Activated gamma-delta T cell treated with Interleukin-2 at 50 U/mL for 16 hours (primary cell): ENCODE measurements around the gene BNC1.

Experiments used
- DNase-seq: peaks from one replicate; pipeline ENCODE4 v3.0.0-alpha.2; 2020

Gene BNC1, protein sequence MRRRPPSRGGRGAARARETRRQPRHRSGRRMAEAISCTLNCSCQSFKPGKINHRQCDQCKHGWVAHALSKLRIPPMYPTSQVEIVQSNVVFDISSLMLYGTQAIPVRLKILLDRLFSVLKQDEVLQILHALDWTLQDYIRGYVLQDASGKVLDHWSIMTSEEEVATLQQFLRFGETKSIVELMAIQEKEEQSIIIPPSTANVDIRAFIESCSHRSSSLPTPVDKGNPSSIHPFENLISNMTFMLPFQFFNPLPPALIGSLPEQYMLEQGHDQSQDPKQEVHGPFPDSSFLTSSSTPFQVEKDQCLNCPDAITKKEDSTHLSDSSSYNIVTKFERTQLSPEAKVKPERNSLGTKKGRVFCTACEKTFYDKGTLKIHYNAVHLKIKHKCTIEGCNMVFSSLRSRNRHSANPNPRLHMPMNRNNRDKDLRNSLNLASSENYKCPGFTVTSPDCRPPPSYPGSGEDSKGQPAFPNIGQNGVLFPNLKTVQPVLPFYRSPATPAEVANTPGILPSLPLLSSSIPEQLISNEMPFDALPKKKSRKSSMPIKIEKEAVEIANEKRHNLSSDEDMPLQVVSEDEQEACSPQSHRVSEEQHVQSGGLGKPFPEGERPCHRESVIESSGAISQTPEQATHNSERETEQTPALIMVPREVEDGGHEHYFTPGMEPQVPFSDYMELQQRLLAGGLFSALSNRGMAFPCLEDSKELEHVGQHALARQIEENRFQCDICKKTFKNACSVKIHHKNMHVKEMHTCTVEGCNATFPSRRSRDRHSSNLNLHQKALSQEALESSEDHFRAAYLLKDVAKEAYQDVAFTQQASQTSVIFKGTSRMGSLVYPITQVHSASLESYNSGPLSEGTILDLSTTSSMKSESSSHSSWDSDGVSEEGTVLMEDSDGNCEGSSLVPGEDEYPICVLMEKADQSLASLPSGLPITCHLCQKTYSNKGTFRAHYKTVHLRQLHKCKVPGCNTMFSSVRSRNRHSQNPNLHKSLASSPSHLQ

DNA sequence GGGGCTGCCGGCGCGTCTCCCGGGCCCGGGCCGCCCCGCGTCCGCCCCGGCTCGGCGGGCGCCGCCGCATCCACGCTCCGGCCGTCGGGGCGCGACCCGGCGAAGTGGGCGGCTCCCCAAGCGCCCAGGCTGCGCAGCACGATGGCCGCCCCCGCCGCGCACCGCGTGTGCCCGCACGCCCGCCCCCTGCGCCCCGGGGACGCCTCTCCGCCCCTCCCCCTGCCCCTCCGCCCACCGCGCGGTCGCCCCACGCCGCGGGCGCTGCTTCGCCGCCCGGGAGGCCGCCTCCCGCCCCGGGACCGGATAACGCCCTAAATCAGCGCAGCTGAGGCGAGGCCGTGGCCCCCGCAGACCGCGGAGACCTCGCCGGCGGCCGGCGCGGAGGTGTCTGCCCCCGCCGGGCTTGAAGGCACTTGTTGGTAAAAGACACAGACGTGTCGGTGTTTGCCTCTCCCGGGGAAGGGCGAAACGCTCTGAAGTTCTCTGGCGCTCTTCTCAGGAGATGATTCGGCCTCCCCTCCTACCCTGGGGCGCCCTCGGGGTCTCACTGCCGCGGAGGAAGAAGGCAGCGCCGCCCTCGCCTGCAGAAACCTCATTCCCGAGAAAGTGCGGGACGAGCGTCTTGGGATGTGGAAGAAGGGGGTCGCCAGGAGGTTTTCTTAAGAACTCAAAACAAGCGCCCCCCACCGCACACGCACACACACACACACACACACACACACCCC is at the start of gene BNC1:
Gene BNC1 (minus strand): TSS at position 106 of the 725 bp plus-strand sequence. CDS start 36 bp downstream, at position 70.
- no peak for DNase-seq

DNA sequence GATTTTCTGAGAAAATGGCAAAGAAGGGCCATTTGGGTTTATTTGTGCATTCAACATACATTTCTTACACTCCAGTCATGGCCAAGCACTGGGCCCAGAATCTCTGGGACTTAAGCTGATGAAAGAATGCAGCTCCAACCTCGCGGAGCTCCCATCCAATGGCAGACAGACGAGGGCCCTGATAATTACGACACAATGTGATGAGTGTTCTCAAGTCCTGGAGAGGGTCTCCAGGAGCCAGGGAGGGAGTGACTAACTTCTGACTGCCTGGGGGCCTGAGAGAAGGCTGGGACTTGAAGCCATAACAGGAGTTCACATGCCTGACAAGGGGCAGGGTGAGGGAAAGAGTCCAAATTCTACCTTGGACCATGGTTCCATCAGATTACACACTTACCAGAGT is 42.6 kb upstream of the BNC1 start:
- no peak for DNase-seq

DNA sequence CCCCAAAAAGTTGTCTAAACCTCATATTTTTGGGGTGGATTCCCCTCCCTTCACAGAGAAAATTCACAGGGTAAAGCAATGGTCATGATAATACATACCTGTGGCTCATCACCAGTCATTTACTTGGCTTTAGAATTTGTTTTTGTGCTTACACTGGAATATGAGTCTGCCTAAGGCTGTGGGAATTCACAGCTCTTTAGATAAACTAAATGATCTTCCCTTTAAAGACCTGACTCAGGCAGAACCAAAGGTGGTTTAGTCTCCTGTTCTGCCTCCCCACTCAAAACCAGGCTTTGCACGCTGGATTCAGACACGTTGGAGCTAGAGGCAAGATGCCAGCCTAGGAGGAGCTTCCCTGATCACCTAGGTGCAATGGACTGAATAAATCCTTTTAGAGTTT is 40.3 kb upstream of the BNC1 start:
- DNase-seq = no peak

DNA sequence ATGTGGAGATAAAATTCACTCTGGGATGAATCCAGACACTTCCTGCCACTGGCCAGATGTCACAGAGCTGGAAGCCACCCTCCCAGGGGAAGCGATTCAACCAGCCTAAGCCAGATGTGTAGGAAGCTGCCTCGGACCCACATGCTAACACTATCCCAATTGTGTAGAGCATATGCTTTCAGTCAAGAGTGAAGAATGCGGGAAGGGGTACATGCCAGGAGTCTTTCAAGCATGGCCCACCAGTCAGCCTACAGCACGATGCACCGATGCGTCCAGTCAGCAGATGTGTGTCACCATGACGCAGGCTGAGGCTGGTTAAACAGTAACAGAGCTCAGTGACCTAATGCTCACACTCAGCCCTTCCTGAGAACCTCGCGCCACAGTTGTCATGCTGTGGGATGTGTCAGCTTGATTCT is 38.8 kb upstream of the BNC1 start:
- DNase-seq = no peak

DNA sequence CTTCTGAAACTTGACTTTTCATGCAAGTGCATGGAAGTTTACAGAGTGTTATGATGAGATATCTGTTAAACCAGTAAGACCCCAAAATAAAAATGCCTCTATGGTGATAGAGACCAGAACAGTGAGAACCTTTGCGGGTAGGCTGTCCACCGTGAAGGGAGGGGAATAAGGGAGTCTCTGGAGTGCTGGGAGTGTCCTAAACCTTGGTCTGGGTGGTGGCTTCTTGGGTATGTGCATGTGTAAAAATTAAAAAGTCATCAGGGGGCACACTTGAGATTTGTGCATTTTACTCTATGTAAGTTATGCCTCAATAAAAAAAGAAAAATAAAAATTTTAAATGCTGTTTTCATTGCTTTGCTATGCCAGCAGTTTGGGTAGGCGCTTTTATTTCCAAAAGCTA is 38.2 kb upstream of the BNC1 start:
- no peak for DNase-seq

DNA sequence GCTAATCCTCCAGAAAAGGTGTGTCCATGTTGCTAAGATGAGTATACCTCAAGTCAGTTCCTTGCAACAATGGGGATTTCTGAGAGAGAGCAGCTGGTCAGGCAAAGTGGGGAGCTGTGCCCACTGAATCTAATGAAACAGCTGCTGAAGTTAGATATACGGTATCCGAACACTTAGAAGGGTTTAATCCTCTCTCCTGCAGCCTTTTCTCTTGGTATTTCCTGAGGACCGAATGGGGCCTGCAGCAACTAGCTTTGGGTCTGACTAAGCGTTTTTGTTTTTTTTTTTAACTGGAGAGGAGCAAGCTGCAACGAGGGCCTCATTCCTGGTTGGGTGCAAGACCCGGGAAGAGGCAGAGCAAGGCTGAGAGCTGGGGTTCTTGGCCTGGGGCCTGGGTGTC is 37.6 kb upstream of the BNC1 start:
- no peak for DNase-seq

DNA sequence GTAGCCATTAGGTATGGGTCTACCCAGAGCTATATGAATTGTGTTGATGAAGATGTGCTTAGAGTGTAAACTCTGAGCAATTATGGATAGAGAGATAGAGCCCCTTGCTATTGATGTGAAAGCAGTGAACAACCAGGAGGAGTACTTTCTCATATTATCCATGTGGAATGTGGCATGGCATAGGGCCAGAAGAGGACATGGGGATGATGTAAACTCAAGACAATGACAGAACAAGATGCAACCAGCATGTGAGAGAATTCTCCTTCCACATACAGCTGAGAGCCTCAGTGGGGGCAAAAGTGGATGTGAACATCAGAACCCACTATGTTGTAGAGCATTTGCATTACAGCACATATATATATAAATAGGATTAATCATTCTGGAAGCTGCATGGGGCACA is 36.4 kb upstream of the BNC1 start:
- no peak for DNase-seq

DNA sequence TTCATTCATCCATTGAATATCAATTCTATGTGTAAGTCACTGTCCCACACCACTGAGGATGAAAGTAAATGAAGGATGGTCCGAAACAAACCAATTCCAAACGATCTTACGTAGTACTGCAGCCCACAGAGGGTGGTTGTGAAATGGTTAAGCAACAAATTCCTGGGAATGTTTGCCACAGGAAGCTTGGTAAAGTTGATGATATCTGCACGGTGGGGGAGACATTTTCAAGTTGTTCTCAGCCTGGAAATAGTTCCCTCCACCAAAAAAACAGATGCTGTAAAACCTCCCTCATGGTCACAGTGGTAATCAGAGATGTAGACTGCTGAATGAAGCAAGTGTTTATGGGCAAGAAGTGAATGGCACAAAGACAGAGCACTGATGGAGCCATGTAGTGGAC is 35.9 kb upstream of the BNC1 start:
- no peak for DNase-seq

DNA sequence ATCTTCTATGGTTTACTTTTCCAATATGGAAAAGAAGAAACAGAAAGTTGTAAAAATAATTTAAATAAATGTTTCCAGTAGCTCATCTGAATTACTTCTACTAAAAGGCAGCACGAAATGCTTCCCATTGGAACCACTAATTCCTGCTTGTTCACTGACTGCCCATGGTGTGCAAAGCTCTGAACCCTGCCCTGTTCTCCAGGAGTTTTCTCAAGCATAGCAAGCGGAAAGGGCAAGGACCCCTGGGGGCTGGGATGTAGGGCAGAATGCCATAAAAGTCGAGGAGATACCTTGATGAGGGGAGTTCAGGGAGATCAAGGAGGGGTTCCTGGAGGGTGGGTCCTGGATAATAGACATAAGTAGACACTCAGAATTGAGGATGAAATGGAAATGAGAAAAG is 35.3 kb upstream of the BNC1 start:
- no peak for DNase-seq

DNA sequence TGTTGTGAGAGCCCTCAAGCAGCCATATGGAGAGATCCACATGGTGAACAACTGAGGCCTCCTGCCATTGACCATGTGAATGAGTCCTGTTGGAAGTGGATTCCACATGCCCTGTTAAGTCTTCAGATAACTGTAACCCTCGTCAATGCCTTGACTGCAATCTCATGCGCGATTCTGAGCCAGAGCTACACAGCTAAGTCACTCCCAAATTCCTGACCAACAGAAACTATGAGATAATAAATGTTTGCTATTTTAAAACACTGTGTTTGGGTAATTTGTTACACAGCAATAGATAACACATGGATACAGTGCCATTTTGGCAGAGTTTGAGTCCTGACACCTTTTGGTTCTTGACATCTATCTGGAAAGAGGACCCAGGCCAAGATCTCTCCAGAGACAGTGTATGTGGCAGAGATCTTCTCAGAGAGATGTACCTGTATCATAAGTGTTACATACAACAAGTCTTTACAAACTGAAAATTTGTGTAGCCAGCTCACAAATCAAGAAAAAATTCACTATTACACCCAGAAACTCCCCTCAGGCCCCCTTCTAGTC is 34.5 kb upstream of the BNC1 start:
- no peak for DNase-seq

DNA sequence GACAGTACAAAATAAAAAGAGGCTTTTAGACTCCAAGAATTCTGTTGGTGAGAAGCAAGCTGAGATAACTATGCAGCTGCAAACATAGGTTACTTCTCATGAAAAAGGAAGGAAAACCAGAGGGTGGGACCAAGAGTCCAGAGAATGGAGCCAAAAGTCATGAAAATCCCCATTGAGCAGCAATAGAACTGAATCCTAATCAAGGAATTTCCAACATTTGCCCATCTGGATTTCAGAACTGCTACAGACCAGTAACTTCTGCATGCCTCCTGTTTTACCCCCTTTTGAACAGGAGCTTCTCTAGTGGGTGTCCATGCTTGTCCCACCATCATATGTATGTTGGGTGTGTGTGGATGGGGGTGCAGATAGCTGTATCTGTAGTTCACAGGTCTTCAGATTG is 33.6 kb upstream of the BNC1 start:
- no peak for DNase-seq

DNA sequence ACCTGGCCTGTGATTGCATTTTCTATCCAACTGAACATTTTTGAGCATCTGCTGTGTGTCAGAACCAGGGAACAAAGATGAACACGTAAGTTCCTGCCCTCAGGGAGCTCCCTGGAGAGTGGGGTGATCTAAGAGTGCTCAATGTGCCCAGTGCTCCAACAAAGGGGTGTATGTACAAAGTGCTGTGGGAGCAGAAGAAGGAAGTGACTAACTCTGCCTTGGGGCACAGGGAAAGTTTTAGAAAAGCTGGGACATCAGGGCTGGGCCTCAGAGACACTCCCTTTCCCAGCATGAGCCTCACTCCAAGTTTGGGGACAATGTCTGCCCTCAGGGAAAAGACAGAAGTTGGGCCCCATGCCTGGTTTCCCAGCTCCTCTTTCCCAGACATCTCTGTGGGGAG is 27.6 kb upstream of the BNC1 start:
- no peak for DNase-seq

DNA sequence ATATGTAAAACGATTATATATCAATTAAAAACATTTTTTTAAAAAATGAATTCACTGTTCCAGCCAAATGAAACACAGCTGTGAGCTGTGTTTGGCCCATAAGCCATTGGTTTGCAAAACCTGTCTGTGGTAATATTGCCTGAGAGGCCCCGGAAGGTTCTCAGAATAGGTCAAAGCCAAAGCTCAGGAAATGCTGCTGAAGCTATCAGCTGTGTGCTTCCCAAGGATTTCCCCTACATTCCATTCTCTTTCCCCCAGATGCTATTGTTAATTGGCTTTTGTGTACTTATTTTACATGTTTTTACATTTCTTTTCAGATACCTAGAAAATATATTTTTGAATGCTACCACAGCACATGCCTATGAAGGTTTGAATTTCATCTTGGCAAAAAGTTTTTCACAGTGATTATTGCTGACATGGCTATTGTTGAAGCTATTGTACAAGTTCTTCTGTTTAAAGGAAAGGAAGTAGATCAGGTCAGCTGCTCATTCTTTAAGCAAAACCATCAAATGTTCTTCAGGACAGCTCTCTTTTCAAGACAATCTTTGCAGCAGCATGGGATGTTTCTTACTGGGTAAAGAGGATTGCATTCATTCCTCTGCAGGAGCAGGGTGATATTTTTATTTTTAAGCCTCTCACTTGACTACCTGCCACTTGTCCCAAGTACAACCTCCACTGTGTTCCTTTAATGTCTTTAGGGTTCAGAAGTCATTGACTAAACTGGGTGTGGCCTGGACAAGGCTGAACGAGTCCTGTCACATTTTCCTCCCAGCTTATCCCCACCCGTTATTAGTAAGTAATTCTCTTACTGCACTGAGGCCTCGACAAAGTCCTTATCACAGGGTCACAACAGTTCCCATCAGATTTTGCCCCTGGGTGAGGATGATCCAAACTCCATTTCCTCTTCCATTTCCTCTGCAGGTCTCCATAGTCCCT is 26.3 kb upstream of the BNC1 start:
- no peak for DNase-seq

DNA sequence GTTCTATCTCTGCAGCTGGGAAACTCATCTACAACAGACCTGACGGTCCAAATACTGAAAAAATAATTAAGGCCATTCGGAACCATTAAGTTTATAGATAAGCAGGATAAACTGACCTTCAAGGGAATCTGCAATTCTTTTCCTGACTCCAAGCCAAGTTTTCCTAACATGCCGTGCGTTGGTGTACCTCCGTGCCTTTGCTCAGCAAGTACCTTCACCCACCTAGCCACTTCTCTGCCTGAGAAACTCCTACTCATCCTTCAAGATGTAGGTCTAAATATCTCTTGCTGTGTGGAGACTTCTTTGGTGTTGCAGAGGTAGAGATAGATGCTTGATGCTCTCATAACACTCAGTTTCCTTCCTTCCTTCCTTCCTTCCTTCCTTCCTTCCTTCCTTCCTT is 24.2 kb upstream of the BNC1 start:
- no peak for DNase-seq

DNA sequence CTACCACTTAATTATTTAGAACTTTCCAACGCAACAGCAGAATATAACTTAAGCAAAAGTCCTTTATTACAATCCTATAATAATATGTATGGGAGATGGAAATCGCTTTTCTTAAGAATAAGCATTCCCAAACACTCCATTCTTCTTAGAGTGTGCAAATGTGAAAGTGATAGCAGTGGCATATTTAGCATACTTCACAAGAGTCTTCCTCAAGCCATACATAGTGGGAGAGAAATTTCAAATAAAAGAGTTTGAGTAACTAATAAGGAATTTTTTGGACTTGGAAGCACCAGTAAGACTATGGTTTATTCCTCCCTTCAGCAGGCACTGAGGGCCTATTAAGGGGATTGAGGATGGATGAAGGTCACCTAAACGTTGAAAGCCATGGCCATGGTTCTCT is 22.1 kb upstream of the BNC1 start:
- DNase-seq = no peak

DNA sequence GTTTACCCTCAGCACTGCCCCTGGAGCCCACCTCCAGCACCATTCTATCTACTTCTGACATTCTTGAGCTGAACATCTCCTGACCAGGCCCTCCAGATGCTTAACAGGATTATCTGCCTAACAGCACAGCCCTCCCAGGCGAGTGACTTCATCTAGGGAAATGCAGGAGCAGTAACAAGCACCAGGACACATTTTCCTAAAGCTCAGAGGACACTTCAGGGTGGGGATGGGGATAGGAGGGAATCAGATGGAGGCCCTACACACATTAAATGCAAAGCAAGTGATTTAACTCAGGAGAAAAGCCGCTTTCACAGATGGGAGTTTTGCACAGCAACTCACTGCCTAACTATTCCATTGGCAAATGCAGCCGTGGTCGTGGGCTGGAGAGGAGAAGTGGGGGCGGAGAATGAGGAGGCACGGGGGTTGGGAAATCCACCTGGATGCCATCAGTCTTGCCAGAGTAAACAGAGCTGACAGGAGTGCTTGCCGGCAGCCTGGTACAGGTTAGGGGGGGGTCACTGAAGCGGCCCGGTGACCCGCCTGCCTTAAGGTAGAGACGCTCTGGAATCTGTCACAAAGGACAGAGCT is 21.3 kb upstream of the BNC1 start:
- no peak for DNase-seq

DNA sequence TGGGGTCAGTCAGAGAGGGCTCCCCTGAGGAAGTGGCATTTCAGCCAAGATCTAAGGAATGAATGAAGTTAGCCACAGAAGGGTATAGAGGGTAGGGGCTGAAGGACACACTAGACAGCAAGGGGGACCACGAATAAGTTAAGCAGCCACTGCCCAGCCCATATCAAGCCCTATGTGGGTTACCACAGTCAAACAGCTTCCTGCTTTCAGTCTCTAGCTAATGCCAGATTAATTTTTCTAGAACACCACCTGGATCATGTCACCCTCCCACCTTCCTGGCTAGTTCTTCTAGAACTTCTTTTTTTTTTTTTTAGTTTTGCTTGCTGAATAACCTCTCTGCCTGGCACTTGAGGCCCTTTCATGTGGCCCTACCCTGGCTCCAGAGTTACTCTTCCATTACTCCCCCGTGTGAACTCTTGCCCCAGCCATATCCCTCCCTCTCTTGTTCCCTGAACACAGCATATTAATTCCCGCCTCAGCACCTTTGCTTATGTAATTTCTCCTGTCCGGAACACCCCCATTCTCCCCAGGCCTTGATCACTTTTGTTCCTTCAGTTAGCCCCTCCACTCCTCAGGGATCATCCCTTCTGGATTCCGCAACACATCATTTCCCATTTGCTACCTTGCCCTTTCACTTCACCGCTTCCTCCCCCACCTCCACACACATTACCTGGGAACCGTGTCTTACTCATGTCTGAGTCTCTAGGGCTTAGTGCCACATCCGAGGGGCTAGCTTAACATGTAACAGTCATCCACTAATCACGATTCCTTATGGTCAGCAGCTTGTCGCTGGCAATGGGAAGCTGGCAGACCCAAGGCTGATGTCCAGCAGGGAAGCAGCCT is 20.6 kb upstream of the BNC1 start:
- DNase-seq = no peak

DNA sequence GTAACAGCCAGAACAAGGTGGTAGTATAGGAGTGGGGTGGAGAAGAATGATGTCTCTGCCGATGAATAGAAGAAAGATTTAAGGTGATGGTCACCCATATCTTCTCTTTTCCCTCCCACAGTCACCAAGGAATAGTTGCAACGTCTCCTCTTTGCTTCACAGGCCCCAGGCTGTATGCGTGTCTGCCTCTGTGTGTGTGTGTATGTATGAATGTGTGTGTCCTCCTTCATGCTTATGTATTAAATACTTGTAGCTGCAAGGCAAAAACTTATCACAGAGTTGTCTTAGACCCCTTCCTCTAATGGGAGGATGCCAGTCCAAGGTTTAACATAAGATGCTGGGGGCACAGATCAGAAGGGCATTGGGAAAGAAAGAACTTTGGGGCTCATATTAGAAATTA is 19.1 kb upstream of the BNC1 start:
- DNase-seq = no peak

DNA sequence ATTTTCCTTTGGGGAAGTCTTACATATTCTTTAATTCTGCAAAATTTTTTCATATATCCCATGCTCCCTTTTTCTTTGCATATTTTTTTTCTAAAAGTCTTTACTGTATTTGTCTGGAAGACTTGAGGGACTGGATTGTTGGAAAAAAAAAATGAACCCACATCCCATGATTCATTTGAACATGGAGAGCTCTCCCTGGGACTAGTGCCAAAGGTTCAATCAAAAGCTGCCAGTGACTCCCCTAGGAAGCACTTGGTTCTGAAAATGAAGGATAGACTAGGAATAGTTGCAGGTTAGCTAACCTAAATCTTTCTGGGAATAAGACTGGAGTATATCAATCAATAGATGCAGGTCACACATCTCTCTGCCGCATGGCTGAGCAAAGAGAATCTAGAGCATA is 16.4 kb upstream of the BNC1 start:
- DNase-seq = no peak

DNA sequence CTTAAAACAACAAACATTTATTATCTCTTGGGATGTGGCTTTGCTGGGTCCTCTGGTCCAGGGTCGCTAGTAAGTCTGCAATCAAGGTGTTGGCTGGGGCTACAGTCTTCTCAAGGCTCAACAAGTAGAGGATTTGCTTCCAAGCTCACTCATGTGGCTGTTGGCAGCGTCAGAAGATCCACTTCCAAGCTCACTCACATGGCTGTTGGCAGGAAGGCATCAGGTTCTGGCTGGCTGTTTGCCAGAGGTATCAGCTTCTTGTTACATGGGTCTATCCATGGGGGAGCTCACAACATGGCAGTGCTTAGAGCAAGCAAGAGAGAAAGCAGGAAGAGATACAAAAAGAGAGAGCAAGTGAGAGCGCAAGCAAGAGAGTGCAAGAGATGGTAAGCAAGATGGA is 15.0 kb upstream of the BNC1 start:
- DNase-seq = no peak
